HG02571 (cell line): ENCODE measurements around the gene POLR3GL.

Experiments
- ATAC-seq: cut with Tn5 transposase; IDR thresholded peaks from one replicate; pipeline ENCODE4 v1.9.1; 2021; ENCODE audit warnings: mild to moderate bottlenecking, moderate library complexity; ENCODE audit not compliant: unreplicated experiment

The POLR3GL gene

GRCh38 chr1:145991735-145992412 is 27.4 kb downstream of the POLR3GL start:
- no peak for ATAC-seq

- ATAC-seq: no peak
Observed at GRCh38 chr1:145992502-145992936, 28.0 kb downstream of the POLR3GL start.

GRCh38 chr1:145992958-145993617 is 28.6 kb downstream of the POLR3GL start:
- ATAC-seq: no peak

GRCh38 chr1:145993618-145994390 is 29.3 kb downstream of the POLR3GL start:
- no peak for ATAC-seq

- ATAC-seq: no peak
Observed at GRCh38 chr1:145994391-145995120, 30.1 kb downstream of the POLR3GL start.

- no peak for ATAC-seq
Observed at GRCh38 chr1:145995148-145995881, 30.8 kb downstream of the POLR3GL start.

- ATAC-seq: no peak
Observed at GRCh38 chr1:145995964-145996432, 31.5 kb downstream of the POLR3GL start.

GRCh38 chr1:145996433-145997015 is 32.0 kb downstream of the POLR3GL start, which contains the start of gene TXNIP:
Gene TXNIP, minus strand, starts transcription at chr1:145996579. Its CDS starts 313 bp downstream, at chr1:145996266.
- peak; percentile 89 for ATAC-seq

- peak; percentile 33 for ATAC-seq
Observed at GRCh38 chr1:145997016-145997717, 32.7 kb downstream of the POLR3GL start.

- ATAC-seq: no peak
Observed at GRCh38 chr1:145997718-145998023, 33.2 kb downstream of the POLR3GL start.

GRCh38 chr1:145999321-146000024 is 35.0 kb downstream of the POLR3GL start:
- no peak for ATAC-seq

- ATAC-seq: no peak
Observed at GRCh38 chr1:146001709-146002108, 37.2 kb downstream of the POLR3GL start.

GRCh38 chr1:146007489-146008133 is 43.1 kb downstream of the POLR3GL start:
- ATAC-seq: no peak

- ATAC-seq: no peak
Observed at GRCh38 chr1:146010126-146010738, 45.7 kb downstream of the POLR3GL start.

GRCh38 chr1:146012703-146013558 is 48.4 kb downstream of the POLR3GL start:
- no peak for ATAC-seq

- ATAC-seq: no peak
Observed at GRCh38 chr1:146013559-146013922, 49.1 kb downstream of the POLR3GL start.

- ATAC-seq: no peak
Observed at GRCh38 chr1:146016891-146017290, 52.4 kb downstream of the POLR3GL start.
